GM12865 (cell line): Measurements from ENCODE around the gene AFDN.

Source experiments
- DNase-seq: peaks from one replicate; pipeline ENCODE4 v3.0.0; 2010; ENCODE audit warnings: low read depth
- H3K4me3 ChIP-seq: 2 replicates; pipeline ENCODE4 v1.5.1; 2011; ENCODE audit warnings: mild to moderate bottlenecking, low read depth, low read length, control low read depth
- TF ChIP-seq, protein P1 (sequence below): IDR thresholded peaks from 2 replicates; pipeline ENCODE4 v1.5.1; 2011; ENCODE audit warnings: low read length, control low read depth, low read depth, inconsistent platforms; ENCODE audit not compliant: insufficient read depth; ENCODE audit errors: missing control alignments

The AFDN gene

DNA sequence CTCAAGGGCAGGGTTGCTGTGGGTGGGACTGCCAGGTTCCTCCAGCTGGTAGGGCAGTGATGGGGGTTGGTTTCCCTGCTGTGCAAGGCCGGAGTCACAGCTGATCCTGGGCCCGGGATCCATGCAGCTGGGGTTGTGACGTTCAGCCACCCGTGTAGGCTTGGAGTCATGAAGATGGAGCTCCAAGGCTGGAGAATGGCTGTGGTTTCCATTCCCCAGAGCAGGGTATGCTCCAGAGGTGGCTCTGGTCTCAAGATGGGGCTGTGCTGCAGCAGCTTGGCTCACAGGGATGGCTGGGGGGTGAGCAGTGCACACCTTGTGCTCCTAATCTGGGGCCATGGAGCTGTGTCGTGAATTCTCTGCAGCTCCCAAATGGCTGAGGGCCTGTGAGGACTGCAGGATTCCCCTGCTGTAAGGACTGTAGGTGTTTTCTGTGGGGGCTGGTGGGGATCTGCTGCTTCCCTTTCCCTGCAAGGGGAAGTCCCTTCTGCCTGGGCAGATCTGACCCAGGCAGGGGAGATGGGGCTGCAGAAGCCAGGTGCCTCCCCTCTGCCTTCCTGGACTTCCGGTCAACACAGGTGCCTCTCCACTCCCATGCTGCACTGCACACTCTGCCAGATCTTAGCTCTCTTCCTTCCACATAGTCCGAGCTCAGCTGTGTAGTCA is 186.7 kb downstream of the AFDN start:
- no peak for DNase-seq
- H3K4me3 ChIP-seq: no peak overlapping the region
- TF ChIP-seq, protein P1, sequence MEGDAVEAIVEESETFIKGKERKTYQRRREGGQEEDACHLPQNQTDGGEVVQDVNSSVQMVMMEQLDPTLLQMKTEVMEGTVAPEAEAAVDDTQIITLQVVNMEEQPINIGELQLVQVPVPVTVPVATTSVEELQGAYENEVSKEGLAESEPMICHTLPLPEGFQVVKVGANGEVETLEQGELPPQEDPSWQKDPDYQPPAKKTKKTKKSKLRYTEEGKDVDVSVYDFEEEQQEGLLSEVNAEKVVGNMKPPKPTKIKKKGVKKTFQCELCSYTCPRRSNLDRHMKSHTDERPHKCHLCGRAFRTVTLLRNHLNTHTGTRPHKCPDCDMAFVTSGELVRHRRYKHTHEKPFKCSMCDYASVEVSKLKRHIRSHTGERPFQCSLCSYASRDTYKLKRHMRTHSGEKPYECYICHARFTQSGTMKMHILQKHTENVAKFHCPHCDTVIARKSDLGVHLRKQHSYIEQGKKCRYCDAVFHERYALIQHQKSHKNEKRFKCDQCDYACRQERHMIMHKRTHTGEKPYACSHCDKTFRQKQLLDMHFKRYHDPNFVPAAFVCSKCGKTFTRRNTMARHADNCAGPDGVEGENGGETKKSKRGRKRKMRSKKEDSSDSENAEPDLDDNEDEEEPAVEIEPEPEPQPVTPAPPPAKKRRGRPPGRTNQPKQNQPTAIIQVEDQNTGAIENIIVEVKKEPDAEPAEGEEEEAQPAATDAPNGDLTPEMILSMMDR: no peak

DNA sequence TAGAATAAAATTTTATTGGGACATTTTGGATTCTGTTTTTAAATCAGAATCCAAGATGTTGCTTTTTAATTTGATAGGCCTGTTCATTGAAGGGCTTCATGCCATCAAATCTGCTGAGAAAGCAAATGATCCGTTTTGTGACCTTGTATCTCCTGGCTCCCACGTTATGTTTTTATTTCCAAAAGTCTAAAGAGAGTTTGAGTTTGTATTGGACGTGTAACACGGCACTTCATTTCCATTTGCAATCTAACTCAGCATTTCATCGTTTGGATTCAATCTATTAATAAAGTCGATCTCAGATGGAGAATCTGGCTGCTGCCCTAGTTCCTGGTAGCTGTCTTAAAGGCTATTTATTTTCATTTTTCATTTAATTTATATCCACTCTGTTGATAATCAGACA is 187.7 kb downstream of the AFDN start:
- no peak for DNase-seq
- no peak overlapping the region for H3K4me3 ChIP-seq
- TF ChIP-seq, protein P1: no peak

DNA sequence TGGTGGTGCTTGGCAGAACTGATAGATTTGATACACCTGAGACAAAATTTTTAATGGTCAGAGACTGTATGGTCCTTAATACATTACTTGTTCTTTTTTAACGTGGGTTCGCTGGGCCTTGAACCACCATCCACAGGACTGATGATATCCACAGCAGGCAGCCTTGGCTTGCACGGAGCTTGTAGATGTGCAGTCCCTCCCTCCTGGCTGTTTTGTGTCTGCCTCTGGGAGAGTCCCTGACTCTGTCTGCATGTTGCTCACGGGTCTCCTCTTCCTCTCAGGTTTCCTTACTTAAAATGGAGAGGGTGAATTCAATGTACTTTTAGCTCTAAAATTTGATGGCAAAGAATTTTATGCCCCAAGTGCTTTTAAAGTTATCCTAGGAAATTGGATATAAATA is 188.3 kb downstream of the AFDN start:
- TF ChIP-seq, protein P1: no peak
- no peak for DNase-seq
- no peak overlapping the region for H3K4me3 ChIP-seq

DNA sequence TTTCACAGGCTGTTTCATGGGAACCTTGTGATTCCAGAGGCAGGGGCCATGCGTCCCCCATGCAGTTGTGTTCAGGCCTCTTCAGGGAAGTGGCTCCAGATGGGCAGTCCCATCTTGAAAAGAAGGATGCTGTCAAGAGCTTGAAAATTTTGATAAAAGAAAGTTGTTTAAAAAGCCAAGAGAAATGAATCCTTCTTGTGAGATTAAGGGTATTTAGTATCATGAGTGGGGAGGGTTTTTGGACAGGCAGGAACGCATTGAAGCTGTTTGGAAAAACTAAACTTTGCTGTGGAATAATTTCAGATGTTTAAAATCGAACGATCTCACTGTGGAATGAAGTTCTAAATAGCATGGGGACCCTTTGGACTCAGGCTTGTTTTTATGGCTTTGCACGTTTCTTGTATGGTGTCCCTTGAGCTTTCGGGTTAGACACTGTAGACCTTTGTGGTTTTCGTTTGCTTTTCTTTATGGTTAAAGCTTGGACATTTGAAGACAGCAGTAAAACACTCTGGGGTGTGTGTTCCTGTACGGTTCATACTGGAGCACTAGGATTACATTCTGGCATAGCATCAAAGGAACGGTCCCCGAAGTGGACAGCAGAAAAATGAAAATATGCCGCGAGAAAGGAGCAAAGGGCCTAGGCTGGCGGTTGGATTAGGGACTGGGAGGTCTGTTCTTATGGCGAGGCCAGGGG is 188.9 kb downstream of the AFDN start:
- H3K4me3 ChIP-seq: no peak overlapping the region
- no peak for DNase-seq
- TF ChIP-seq, protein P1: no peak

DNA sequence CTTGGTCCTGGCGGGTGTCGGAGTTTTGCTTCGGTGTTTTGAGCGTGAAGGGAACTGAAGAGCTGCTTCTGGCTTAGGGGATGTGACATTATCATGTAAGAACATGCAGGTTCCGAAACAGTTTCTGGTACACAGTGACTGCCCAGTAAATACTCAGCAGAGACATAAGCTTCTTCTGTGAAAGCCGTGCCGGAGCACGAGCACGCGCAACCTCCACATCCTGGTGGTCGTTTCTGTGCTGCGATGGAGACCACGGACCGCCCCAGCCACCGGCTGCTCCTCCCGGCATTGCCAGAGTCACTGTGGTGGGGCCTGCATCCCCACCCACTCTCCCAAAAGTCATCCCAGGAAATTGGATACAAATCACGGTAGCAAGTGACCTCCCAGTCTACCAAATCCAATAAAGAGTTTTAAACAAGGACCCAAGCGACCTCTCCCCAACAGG is 189.5 kb downstream of the AFDN start:
- no peak for DNase-seq
- no peak overlapping the region for H3K4me3 ChIP-seq
- TF ChIP-seq, protein P1: no peak

DNA sequence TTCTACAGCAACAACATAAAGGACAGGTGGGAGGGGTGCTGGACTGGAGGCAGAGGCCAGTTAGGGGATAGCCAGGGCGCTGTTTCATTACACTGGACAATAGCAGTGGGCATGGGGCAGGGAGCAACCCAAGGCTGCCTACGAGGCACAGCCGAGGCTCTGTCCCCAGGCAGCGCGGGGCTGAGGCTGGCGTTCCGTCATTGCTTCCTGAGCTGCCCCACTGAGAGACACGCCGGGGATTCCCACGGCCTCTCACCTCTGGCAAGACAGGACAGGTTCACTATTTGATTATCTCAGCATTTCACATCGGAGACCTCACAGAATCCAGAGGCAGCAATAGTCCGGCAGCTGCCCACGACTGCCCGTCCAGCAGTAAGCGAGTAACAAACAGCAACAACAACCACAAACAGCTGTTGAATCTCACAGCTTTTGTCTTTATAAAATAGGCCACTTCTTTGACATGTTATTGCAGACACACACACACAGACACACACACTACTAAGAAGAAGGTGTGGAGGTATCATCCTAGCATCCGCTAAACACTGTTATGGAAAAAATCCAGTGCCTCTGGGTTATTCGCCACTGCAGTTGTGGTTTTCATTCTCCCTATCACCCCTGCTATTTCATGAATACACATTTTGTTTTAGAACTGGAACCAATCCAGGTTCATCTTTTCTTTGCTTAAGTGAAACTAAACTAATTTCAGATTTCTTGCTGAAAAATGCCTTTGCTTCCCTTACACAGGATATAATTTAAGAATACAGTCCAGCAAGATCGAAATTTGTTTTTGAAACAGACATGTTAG is 190.2 kb downstream of the AFDN start:
- TF ChIP-seq, protein P1: no peak

More for the DNA sequence above, 190.2 kb downstream of the AFDN start:
- H3K4me3 ChIP-seq: no peak overlapping the region
- no peak for DNase-seq
